ENCODE data around the gene SPEG. TPM values are rescaled to one million over a fixed set of nuclear protein-coding genes. Genes with fewer than 3 reads are reported as not detected.

SPEG gene
- total and polyA plus RNA-seq, 3 donors from 2014 or later = 16.0 to 24.3 (median 23.0) TPM

- Histone ChIP-seq H3K27ac (peak within 1 kb of the TSS; percentile 85 to 94), H3K4me3 (peak within 1 kb of the TSS; percentile 80 to 86), H3K36me3 (ENCODE audit: low read depth, missing control alignments) (no peaks in the 10 kb centered on the region), H3K27me3 (no peaks in the 10 kb centered on the region), H3K9me3 (no peaks in the 10 kb centered on the region), H3K4me1 (peaks cover 23% of the 10 kb centered on the region)
- 0 to 1% methylated on average over 27 to 58 of the region's 75 CpGs for WGBS, 2 donors
- TF ChIP-seq POLR2A (IDR thresholded peaks at IDR 0.05) (peak; percentile 39), CTCF (IDR thresholded peaks at IDR 0.05) (no peak)
- intact Hi-C loops (cut with DNase I; ENCODE audit: low total_unique reads) = loop anchor here (5.0 kb wide), 1 partner anchor 94 kb away; no protein-coding TSS in a partner anchor
- DNase-seq = peak; percentile 100
Measured at GRCh38 chr2:219543596-219544358, 109.1 kb downstream of the SPEG start, which contains the start of the genes CHPF and TMEM198. CHPF (minus strand) TSS chr2:219543809; CDS start chr2:219543538, 271 bp downstream. TMEM198 (plus strand) TSS chr2:219544028; CDS start chr2:219544728, 700 bp downstream.

- TF ChIP-seq POLR2A (IDR thresholded peaks at IDR 0.05) (no peak), CTCF (IDR thresholded peaks at IDR 0.05) (no peak)
- intact Hi-C loops (cut with DNase I; ENCODE audit: low total_unique reads) = loop anchor here (5.0 kb wide), 1 partner anchor 93 kb away; no protein-coding TSS in a partner anchor
- H3K27ac ChIP-seq = peak overlapping the region; percentile 85 to 94
Measured at GRCh38 chr2:219544567-219544966, 109.9 kb downstream of the SPEG start.

GRCh38 chr2:219545295-219545942 is 110.8 kb downstream of the SPEG start:
- no peak overlapping the region for H3K4me3 ChIP-seq
- no peaks in the 10 kb centered on the region for H3K27me3 ChIP-seq
- TF ChIP-seq POLR2A (IDR thresholded peaks at IDR 0.05) (no peak), CTCF (IDR thresholded peaks at IDR 0.05) (no peak)
- intact Hi-C loops (cut with DNase I; ENCODE audit: low total_unique reads) = no loop called here
- no peak for DNase-seq
- 67 to 75% methylated on average over 2 to 3 of the region's 3 CpGs for WGBS, 2 donors
- no peak overlapping the region for H3K27ac ChIP-seq
- H3K36me3 ChIP-seq (ENCODE audit: low read depth, missing control alignments) = no peaks in the 10 kb centered on the region
- peaks cover 22% of the 10 kb centered on the region for H3K4me1 ChIP-seq
- H3K9me3 ChIP-seq = no peaks in the 10 kb centered on the region

More at GRCh38 chr2:219544567-219544966, 109.9 kb downstream of the SPEG start:
- no peaks in the 10 kb centered on the region for H3K9me3 ChIP-seq
- H3K27me3 ChIP-seq = no peaks in the 10 kb centered on the region
- peaks cover 22% of the 10 kb centered on the region for H3K4me1 ChIP-seq
- 20 to 32% methylated on average over 9 of the region's 9 CpGs for WGBS, 2 donors
- H3K36me3 ChIP-seq (ENCODE audit: low read depth, missing control alignments) = no peaks in the 10 kb centered on the region
- H3K4me3 ChIP-seq = peak overlapping the region; percentile 80 to 86
- DNase-seq = no peak

GRCh38 chr2:219545943-219546352 is 111.3 kb downstream of the SPEG start:
- Histone ChIP-seq H3K27ac (no peak overlapping the region), H3K4me1 (peaks cover 22% of the 10 kb centered on the region), H3K27me3 (no peaks in the 10 kb centered on the region), H3K9me3 (no peaks in the 10 kb centered on the region), H3K4me3 (no peak overlapping the region), H3K36me3 (ENCODE audit: low read depth, missing control alignments) (no peaks in the 10 kb centered on the region)
- intact Hi-C loops (cut with DNase I; ENCODE audit: low total_unique reads) = no loop called here
- WGBS, 2 donors = 65 to 74% methylated on average over 3 to 4 of the region's 4 CpGs
- TF ChIP-seq POLR2A (IDR thresholded peaks at IDR 0.05) (no peak), CTCF (IDR thresholded peaks at IDR 0.05) (no peak)
- DNase-seq = no peak
